HTR-8/SVneo (cell line): ENCODE results near the gene MVB12B.

ENCODE experiments used
- DNase-seq: peaks from one replicate; pipeline ENCODE4 v3.0.0; 2011; ENCODE audit warnings: low spot score, mixed read lengths; ENCODE audit not compliant: insufficient read length
- FAIRE-seq: peaks from 2 replicates; lab custom pipeline; 2011; peaks lifted over from hg19 to GRCh38; lab: Jason Lieb, UNC

MVB12B gene

GRCh38 chr9:126302730-126303129 is 23.9 kb upstream of the MVB12B start:
- no peak for FAIRE-seq
- no peak for DNase-seq

GRCh38 chr9:126303488-126303887 is 23.1 kb upstream of the MVB12B start:
- no peak for FAIRE-seq

GRCh38 chr9:126304207-126304970 is 22.2 kb upstream of the MVB12B start:
- DNase-seq (no peak), FAIRE-seq (no peak)

More at GRCh38 chr9:126303488-126303887, 23.1 kb upstream of the MVB12B start:
- no peak for DNase-seq

GRCh38 chr9:126304971-126305320 is 21.7 kb upstream of the MVB12B start:
- FAIRE-seq (no peak), DNase-seq (no peak)

- FAIRE-seq: no peak
Measured at GRCh38 chr9:126306071-126306647, 20.5 kb upstream of the MVB12B start.

GRCh38 chr9:126307322-126308061 is 19.1 kb upstream of the MVB12B start:
- FAIRE-seq (no peak), DNase-seq (no peak)

More at GRCh38 chr9:126306071-126306647, 20.5 kb upstream of the MVB12B start:
- no peak for DNase-seq

- DNase-seq (no peak), FAIRE-seq (no peak)
Measured at GRCh38 chr9:126309427-126310189, 17.0 kb upstream of the MVB12B start.

GRCh38 chr9:126312584-126313551 is 13.8 kb upstream of the MVB12B start:
- FAIRE-seq (no peak), DNase-seq (no peak)

- FAIRE-seq: no peak
- no peak for DNase-seq
Measured at GRCh38 chr9:126316085-126316655, 10.5 kb upstream of the MVB12B start.

GRCh38 chr9:126317513-126317912 is 9.1 kb upstream of the MVB12B start:
- DNase-seq (no peak), FAIRE-seq (no peak)

GRCh38 chr9:126318858-126319257 is 7.8 kb upstream of the MVB12B start:
- DNase-seq: no peak
- no peak for FAIRE-seq

GRCh38 chr9:126319671-126320070 is 7.0 kb upstream of the MVB12B start:
- FAIRE-seq: no peak
- no peak for DNase-seq

GRCh38 chr9:126320158-126320922 is 6.3 kb upstream of the MVB12B start:
- no peak for DNase-seq
- no peak for FAIRE-seq

- FAIRE-seq: no peak
- no peak for DNase-seq
Measured at GRCh38 chr9:126321742-126322141, 4.9 kb upstream of the MVB12B start.

GRCh38 chr9:126325821-126326220 is 808 bp upstream of the MVB12B start:
- no peak for FAIRE-seq

GRCh38 chr9:126327006-126327713 is 531 bp downstream of the MVB12B start:
- peak; percentile 12 for DNase-seq
- no peak for FAIRE-seq

More at GRCh38 chr9:126325821-126326220, 808 bp upstream of the MVB12B start:
- DNase-seq: no peak

- no peak for FAIRE-seq
- DNase-seq: no peak
Measured at GRCh38 chr9:126327714-126328185, 1.1 kb downstream of the MVB12B start.

- FAIRE-seq (no peak), DNase-seq (no peak)
Measured at GRCh38 chr9:126328407-126328806, 1.8 kb downstream of the MVB12B start.
